GM21390 (cell line): ENCODE measurements around the gene CDCP2.
"Not testable (repeated sequence)": the region's sequence is repeated elsewhere in the genome, so short reads cannot be mapped to it uniquely, and the experiment has no call there.

Source experiments
- ATAC-seq: cut with Tn5 transposase; IDR thresholded peaks from one replicate; pipeline ENCODE4 v1.9.1; 2021; ENCODE audit not compliant: unreplicated experiment

Gene CDCP2

GRCh38 chr1:54094730-54095105, 58.1 kb downstream of the CDCP2 start:
- not testable (repeated sequence) for ATAC-seq

- ATAC-seq: no peak
Measured at GRCh38 chr1:54094001-54094729, 58.6 kb downstream of the CDCP2 start.

- ATAC-seq: no peak
Measured at GRCh38 chr1:54091666-54092065, 61.1 kb downstream of the CDCP2 start.

GRCh38 chr1:54088385-54088784, 64.4 kb downstream of the CDCP2 start:
- no peak for ATAC-seq

- no peak for ATAC-seq
Measured at GRCh38 chr1:54086754-54087153, 66.0 kb downstream of the CDCP2 start.

GRCh38 chr1:54084794-54085193, 68.0 kb downstream of the CDCP2 start:
- ATAC-seq: no peak
